Measurements from ENCODE around the gene MED7. TPM values are rescaled to one million over a fixed set of nuclear protein-coding genes. Genes with fewer than 3 reads are reported as not detected.

The MED7 gene
- total and polyA plus RNA-seq, 2 donors (not counting 1 experiment from before 2014, with no cell fraction given) = 5.8 to 21.4 TPM

DNA sequence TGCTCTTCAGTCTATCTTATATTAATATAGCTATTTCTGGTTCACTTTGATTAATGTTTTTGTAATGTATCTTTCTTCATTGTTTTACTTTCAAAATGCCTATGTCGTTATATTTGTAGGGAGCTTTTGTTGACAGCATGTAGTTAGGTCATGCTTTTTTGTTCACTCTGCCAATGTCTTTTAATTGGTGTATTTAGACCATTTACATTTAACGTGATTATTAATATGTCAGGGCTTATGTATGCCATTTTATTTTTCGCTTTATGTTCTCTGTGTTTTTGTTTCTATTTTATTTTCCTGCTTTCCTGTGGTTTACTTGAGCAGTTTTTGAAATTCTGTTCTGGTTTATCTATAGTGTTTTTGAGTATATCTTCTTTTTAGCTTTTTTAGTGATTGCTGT lies 12.6 kb upstream of the MED7 start:
- no peak for DNase-seq
- Histone ChIP-seq H3K4me2 (replicated peaks; ENCODE audit: low read depth, low read length, poor library complexity, severe bottlenecking) (no peak overlapping the region), H2AFZ (ENCODE audit: insufficient read depth, low read depth, low read length, poor library complexity, severe bottlenecking) (no peak overlapping the region), H3K36me3 (replicated peaks in 1 of 2; ENCODE audit: control extremely low read depth in 1 of 2, control insufficient read depth in 1 of 2, extremely low read depth in 1 of 2, insufficient read depth in 2 of 2, low read length in 1 of 2) (no peaks in the 10 kb centered on the region), H3K4me1 (ENCODE audit: control insufficient read depth in 2 of 2, insufficient read depth in 2 of 2, low read length in 2 of 2) (no peaks in the 10 kb centered on the region), H4K20me1 (ENCODE audit: control insufficient read depth, insufficient read depth, low read length, poor library complexity, severe bottlenecking) (no peaks in the 10 kb centered on the region), H3K27me3 (replicated peaks in 1 of 4; ENCODE audit: control extremely low read depth in 1 of 4, control insufficient read depth in 3 of 4, insufficient read depth in 4 of 4, low read length in 3 of 4) (no peaks in the 10 kb centered on the region), H3K9me3 (ENCODE audit: control extremely low read depth in 1 of 3, control insufficient read depth in 2 of 3, insufficient read depth in 1 of 3, low read length in 2 of 3) (no peaks in the 10 kb centered on the region), H3K9ac (ENCODE audit: low read length) (no peak overlapping the region), H3K27ac (ENCODE audit: low read length in 2 of 2) (no peak overlapping the region), H3K79me2 (ENCODE audit: control insufficient read depth, insufficient read depth, low read length) (no peaks in the 10 kb centered on the region), H3K4me3 (ENCODE audit: control extremely low read depth in 1 of 5, extremely low read depth in 1 of 5, insufficient read depth in 1 of 5, low read depth in 2 of 5, low read length in 4 of 5) (no peak overlapping the region)
- ChIA-PET CTCF (interaction anchor here (2.2 kb wide), 1 partner anchor 98 kb away, joined by 6 read pairs; no protein-coding TSS in a partner anchor), POLR2A (interaction anchor here (0.6 kb wide), 1 partner anchor 152 kb away, joined by 5 read pairs; no protein-coding TSS in a partner anchor)
- Mint-ChIP-seq H3K4me3 (no peak overlapping the region), H3K27ac (no peak overlapping the region), H3K9me3 (ENCODE audit: insufficient read depth) (no peaks in the 10 kb centered on the region), H3K27me3 (no peaks in the 10 kb centered on the region), H3K4me1 (no peaks in the 10 kb centered on the region)
- intact Hi-C loops (cut with micrococcal nuclease) = loop anchor here (10.0 kb wide), 1 partner anchor 50 kb away; no protein-coding TSS in a partner anchor
- ATAC-seq (ENCODE audit: low read depth) = no peak
- TF ChIP-seq, protein P1, sequence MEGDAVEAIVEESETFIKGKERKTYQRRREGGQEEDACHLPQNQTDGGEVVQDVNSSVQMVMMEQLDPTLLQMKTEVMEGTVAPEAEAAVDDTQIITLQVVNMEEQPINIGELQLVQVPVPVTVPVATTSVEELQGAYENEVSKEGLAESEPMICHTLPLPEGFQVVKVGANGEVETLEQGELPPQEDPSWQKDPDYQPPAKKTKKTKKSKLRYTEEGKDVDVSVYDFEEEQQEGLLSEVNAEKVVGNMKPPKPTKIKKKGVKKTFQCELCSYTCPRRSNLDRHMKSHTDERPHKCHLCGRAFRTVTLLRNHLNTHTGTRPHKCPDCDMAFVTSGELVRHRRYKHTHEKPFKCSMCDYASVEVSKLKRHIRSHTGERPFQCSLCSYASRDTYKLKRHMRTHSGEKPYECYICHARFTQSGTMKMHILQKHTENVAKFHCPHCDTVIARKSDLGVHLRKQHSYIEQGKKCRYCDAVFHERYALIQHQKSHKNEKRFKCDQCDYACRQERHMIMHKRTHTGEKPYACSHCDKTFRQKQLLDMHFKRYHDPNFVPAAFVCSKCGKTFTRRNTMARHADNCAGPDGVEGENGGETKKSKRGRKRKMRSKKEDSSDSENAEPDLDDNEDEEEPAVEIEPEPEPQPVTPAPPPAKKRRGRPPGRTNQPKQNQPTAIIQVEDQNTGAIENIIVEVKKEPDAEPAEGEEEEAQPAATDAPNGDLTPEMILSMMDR (IDR thresholded peaks at IDR 0.05) = no peak
- TF ChIP-seq EZH2 (IDR thresholded peaks at IDR 0.05; ENCODE audit: borderline replicate concordance, insufficient read depth, low read depth, low read length, poor library complexity, severe bottlenecking) = no peak
- WGBS (ENCODE audit: insufficient coverage) = no CpG with 5 or more reads among the region's 3 CpGs

DNA sequence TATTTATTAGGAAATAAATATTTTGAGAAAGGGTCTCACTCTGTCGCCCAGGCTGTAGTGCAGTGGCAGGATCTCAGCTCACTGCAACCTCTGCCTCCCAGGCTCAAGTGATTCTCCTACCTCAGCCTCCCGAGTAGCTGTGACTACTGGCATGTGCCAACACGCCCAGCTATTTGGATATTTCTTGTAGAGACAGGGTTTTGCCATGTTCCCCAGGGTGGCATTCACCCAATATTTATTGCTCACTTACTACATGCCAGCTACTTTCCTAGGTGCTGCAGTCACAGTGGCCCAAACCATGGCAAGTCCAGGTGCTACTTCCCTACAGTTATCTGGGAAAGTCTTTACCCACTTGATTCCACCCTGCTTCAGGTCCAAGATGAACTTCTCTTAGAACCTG lies 8.3 kb upstream of the MED7 start:
- H3K4me3 Mint-ChIP-seq = no peak overlapping the region
- H3K4me1 ChIP-seq (ENCODE audit: control insufficient read depth in 2 of 2, insufficient read depth in 2 of 2, low read length in 2 of 2) = peaks cover 2 to 5% of the 10 kb centered on the region in 2 donors
- intact Hi-C loops (cut with micrococcal nuclease) = loop anchor here (10.0 kb wide), 1 partner anchor 54 kb away; no protein-coding TSS in a partner anchor

More for the DNA sequence above, 8.3 kb upstream of the MED7 start:
- ChIA-PET POLR2A (no interaction called here), CTCF (interaction anchor here (1.5 to 5.4 kb wide), 5 partner anchors 14 to 162 kb away, joined by 3 to 83 read pairs (median 5); no protein-coding TSS in a partner anchor)
- H3K27ac ChIP-seq (ENCODE audit: low read length in 2 of 2) = no peak overlapping the region
- H3K79me2 ChIP-seq (ENCODE audit: control insufficient read depth, insufficient read depth, low read length) = no peaks in the 10 kb centered on the region
- no peaks in the 10 kb centered on the region for H3K27me3 ChIP-seq (replicated peaks in 1 of 4; ENCODE audit: control extremely low read depth in 1 of 4, control insufficient read depth in 3 of 4, insufficient read depth in 4 of 4, low read length in 3 of 4)
- 100% methylated on average over 1 of the region's 3 CpGs for WGBS (ENCODE audit: insufficient coverage)
- no peak overlapping the region for H3K9ac ChIP-seq (ENCODE audit: low read length)
- Mint-ChIP-seq H3K27me3 (no peaks in the 10 kb centered on the region), H3K9me3 (ENCODE audit: insufficient read depth) (no peaks in the 10 kb centered on the region), H3K27ac (no peak overlapping the region), H3K4me1 (peaks cover 3% of the 10 kb centered on the region)
- H2AFZ ChIP-seq (ENCODE audit: insufficient read depth, low read depth, low read length, poor library complexity, severe bottlenecking) = no peak overlapping the region
- H3K36me3 ChIP-seq (replicated peaks in 1 of 2; ENCODE audit: control extremely low read depth in 1 of 2, control insufficient read depth in 1 of 2, extremely low read depth in 1 of 2, insufficient read depth in 2 of 2, low read length in 1 of 2) = no peaks in the 10 kb centered on the region
- H4K20me1 ChIP-seq (ENCODE audit: control insufficient read depth, insufficient read depth, low read length, poor library complexity, severe bottlenecking) = no peaks in the 10 kb centered on the region
- H3K9me3 ChIP-seq (ENCODE audit: control extremely low read depth in 1 of 3, control insufficient read depth in 2 of 3, insufficient read depth in 1 of 3, low read length in 2 of 3) = no peaks in the 10 kb centered on the region
- ATAC-seq (ENCODE audit: low read depth) (no peak), DNase-seq (no peak)
- H3K4me3 ChIP-seq (ENCODE audit: control extremely low read depth in 1 of 5, extremely low read depth in 1 of 5, insufficient read depth in 1 of 5, low read depth in 2 of 5, low read length in 4 of 5) = no peak overlapping the region
- no peak for TF ChIP-seq EZH2 (IDR thresholded peaks at IDR 0.05; ENCODE audit: borderline replicate concordance, insufficient read depth, low read depth, low read length, poor library complexity, severe bottlenecking)
- TF ChIP-seq, protein P1 (IDR thresholded peaks at IDR 0.05) = no peak
- H3K4me2 ChIP-seq (replicated peaks; ENCODE audit: low read depth, low read length, poor library complexity, severe bottlenecking) = no peak overlapping the region
